Esophagus muscularis mucosa (tissue), 4 donors: Measurements from ENCODE around the gene KLRB1. TPM values are rescaled to one million over a fixed set of nuclear protein-coding genes. Genes with fewer than 3 reads are reported as not detected.
"Not testable (repeated sequence)": the region's sequence is repeated elsewhere in the genome, so short reads cannot be mapped to it uniquely, and the experiment has no call there.

ENCODE experiments used
- DNase-seq: peaks from one replicate; pipeline ENCODE4 v3.0.0-alpha.2; 2017; ENCODE audit errors: extremely low spot score
- H3K27ac ChIP-seq, 4 donors: fragments of 200-600 bp; sonication (generic); replicated peaks in 1 of 4; 1 replicate in 3 of 4; 2 replicates in 1 of 4; pipeline ENCODE4 v1.5.1; 2016 to 2019; ENCODE audit warnings: mild to moderate bottlenecking in 1 of 4
- H3K27me3 ChIP-seq, 4 donors: fragments of 200-600 bp; sonication (generic); one replicate each; pipeline versions ENCODE4 v1.5.1 to v1.6.0; 2016 to 2019
- H3K36me3 ChIP-seq, 4 donors: fragments of 200-600 bp; sonication (generic); one replicate each; pipeline ENCODE4 v1.5.1; 2016 to 2019
- H3K4me1 ChIP-seq, 4 donors: fragments of 200-600 bp; sonication (generic); one replicate each; pipeline ENCODE4 v1.5.1; 2016 to 2019
- H3K4me3 ChIP-seq, 4 donors: fragments of 200-600 bp; sonication (generic); 1 replicate in 2 of 4; 2 replicates in 2 of 4; pipeline ENCODE4 v1.5.1; 2016 to 2019; ENCODE audit warnings: mild to moderate bottlenecking in 4 of 4, moderate library complexity in 1 of 4
- H3K9me3 ChIP-seq, 4 donors: fragments of 200-600 bp; sonication (generic); 1 replicate in 3 of 4; 2 replicates in 1 of 4; pipeline ENCODE4 v1.5.1; 2016 to 2019
- CTCF ChIP-seq, 3 experiments: fragments of 200-600 bp in 2 of 3; fragments of 450-650 bp in 1 of 3; sonication (generic) in 2 of 3; IDR thresholded peaks; one replicate each; pipeline ENCODE4 v1.5.1; 2017 to 2019; ENCODE audit warnings: antibody characterized with exemption in 3 of 3, mild to moderate bottlenecking in 2 of 3, moderate library complexity in 1 of 3
- EP300 ChIP-seq: sonication (generic); formaldehyde crosslinking; IDR thresholded peaks from one replicate; pipeline ENCODE4 v1.6.1; 2017; ENCODE audit warnings: antibody characterized with exemption
- POLR2A ChIP-seq: fragments of 450-650 bp; IDR thresholded peaks from one replicate; pipeline ENCODE4 v1.6.1; 2017; ENCODE audit warnings: antibody characterized with exemption, moderate library complexity, mild to moderate bottlenecking, low read depth
- POLR2AphosphoS5 ChIP-seq, 2 donors: sonication (generic); formaldehyde crosslinking; IDR thresholded peaks; one replicate each; pipeline ENCODE4 v1.6.1; 2017; ENCODE audit warnings: antibody characterized with exemption in 2 of 2
- WGBS: methylation state at CpG from one replicate; pipeline ENCODE4 v1.1.5; 2018; 5-methylcytosine and 5-hydroxymethylcytosine counted together
- intact Hi-C: fragments of 100-400 bp; cut with DNase I; formaldehyde crosslinking; loops from one replicate; pipeline ENCODE4 v1.15.1; 2023
- total RNA-seq, 4 donors: library from RNA; depleted of rRNA; stranded (reverse); fragments of >200 nt; gene quantifications; one replicate each; pipeline versions ENCODE4 v1.1.0 to v1.2.1, GENCODE V29; 2016

KLRB1 gene
- total RNA-seq, 4 donors from 2014 or later: 0.23 to 1.5 (median 0.52) TPM; not detected in 1

GRCh38 chr12:9626821-9627220, 19.1 kb upstream of the KLRB1 start:
- Histone ChIP-seq H3K36me3 (no peaks in the 10 kb centered on the region), H3K27ac (no peak overlapping the region), H3K9me3 (peaks cover 0 to 4% (median 0%) of the 10 kb centered on the region in 4 donors), H3K4me1 (no peaks in the 10 kb centered on the region), H3K4me3 (no peak overlapping the region), H3K27me3 (no peaks in the 10 kb centered on the region)
- DNase-seq: no peak
- TF ChIP-seq POLR2AphosphoS5 (IDR thresholded peaks at IDR 0.05) (no peak), CTCF (IDR thresholded peaks at IDR 0.05) (no peak), POLR2A (no peak), EP300 (no peak)
- 80% methylated on average over 2 of the region's 2 CpGs for WGBS
- intact Hi-C loops: no loop called here

GRCh38 chr12:9626291-9626690, 18.6 kb upstream of the KLRB1 start:
- no peaks in the 10 kb centered on the region for H3K27me3 ChIP-seq
- no peak overlapping the region for H3K4me3 ChIP-seq
- DNase-seq: no peak
- no peak overlapping the region for H3K27ac ChIP-seq
- no peaks in the 10 kb centered on the region for H3K4me1 ChIP-seq
- TF ChIP-seq EP300: no peak
- no peak for TF ChIP-seq POLR2AphosphoS5 (IDR thresholded peaks at IDR 0.05)
- TF ChIP-seq CTCF (IDR thresholded peaks at IDR 0.05): no peak
- no peak for TF ChIP-seq POLR2A
- H3K9me3 ChIP-seq: peaks cover 0 to 4% (median 0%) of the 10 kb centered on the region in 4 donors
- intact Hi-C loops: no loop called here
- H3K36me3 ChIP-seq: no peaks in the 10 kb centered on the region

- Histone ChIP-seq H3K27me3 (no peaks in the 10 kb centered on the region), H3K4me1 (no peaks in the 10 kb centered on the region), H3K36me3 (no peaks in the 10 kb centered on the region), H3K27ac (no peak overlapping the region), H3K9me3 (peaks cover 0 to 4% (median 0%) of the 10 kb centered on the region in 4 donors), H3K4me3 (no peak overlapping the region)
- no peak for DNase-seq
- TF ChIP-seq POLR2A (no peak), POLR2AphosphoS5 (IDR thresholded peaks at IDR 0.05) (no peak), CTCF (IDR thresholded peaks at IDR 0.05) (no peak), EP300 (no peak)
- 92% methylated on average over 3 of the region's 3 CpGs for WGBS
- intact Hi-C loops: no loop called here
Measured at GRCh38 chr12:9625019-9625418, 17.3 kb upstream of the KLRB1 start.

GRCh38 chr12:9619411-9620179, 11.9 kb upstream of the KLRB1 start:
- 88% methylated on average over 6 of the region's 6 CpGs for WGBS
- Histone ChIP-seq H3K27ac (no peak overlapping the region), H3K4me3 (no peak overlapping the region), H3K27me3 (no peaks in the 10 kb centered on the region), H3K9me3 (peaks cover 0 to 4% (median 0%) of the 10 kb centered on the region in 4 donors), H3K4me1 (no peaks in the 10 kb centered on the region), H3K36me3 (no peaks in the 10 kb centered on the region)
- no peak for DNase-seq
- intact Hi-C loops: no loop called here
- TF ChIP-seq POLR2AphosphoS5 (IDR thresholded peaks at IDR 0.05) (no peak), EP300 (no peak), CTCF (IDR thresholded peaks at IDR 0.05) (no peak), POLR2A (no peak)

GRCh38 chr12:9618906-9619305, 11.2 kb upstream of the KLRB1 start:
- H3K4me1 ChIP-seq, H3K27me3 ChIP-seq, H3K27ac ChIP-seq, H3K4me3 ChIP-seq, H3K36me3 ChIP-seq, intact Hi-C loops, DNase-seq, H3K9me3 ChIP-seq: not testable (repeated sequence)
- 94% methylated on average over 1 of the region's 1 CpG for WGBS
